Measurements from ENCODE around the gene NHP2. TPM values are rescaled to one million over a fixed set of nuclear protein-coding genes. Genes with fewer than 3 reads are reported as not detected.

NHP2 gene
- total and polyA plus RNA-seq, 2 experiments from 2014 or later, result 435 to 455 TPM

DNA sequence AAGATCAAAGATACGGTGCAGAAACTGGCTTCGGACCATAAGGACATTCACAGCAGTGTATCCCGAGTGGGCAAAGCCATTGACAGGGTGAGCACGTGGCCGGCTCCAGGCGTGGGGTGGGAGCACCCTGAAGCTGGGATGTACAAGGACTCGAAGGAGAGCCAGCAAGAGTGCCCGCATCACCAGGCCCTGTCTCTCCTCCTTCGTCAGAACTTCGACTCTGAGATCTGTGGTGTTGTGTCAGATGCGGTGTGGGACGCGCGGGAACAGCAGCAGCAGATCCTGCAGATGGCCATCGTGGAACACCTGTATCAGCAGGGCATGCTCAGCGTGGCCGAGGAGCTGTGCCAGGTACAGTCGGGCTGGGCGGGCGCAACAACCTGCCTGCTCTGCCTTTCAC, 11.0 kb downstream of the NHP2 start:
- peaks cover 71% of the 10 kb centered on the region for H3K36me3 ChIP-seq (ENCODE audit: insufficient read depth)
- ATAC-seq, result no peak

DNA sequence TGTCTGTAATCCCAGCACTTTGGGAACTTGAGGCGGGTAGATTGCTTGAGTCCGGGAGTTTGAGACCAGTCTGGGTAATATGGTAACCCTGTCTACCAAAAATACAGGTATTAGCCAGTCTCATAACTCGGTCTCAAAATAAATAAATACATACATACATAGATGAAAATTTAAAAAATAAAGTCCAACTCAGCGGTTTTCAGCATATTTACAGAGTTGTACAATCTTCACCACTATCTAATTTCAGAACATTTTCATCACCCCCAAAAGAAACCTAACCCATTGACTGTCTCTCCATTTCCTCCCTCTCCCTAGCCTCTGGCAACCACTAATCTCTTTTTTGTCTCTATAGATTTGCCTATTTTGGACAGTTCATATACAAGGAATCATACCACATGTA, 12.1 kb downstream of the NHP2 start:
- H3K27me3 Mint-ChIP-seq (ENCODE audit: insufficient read depth, low read depth, poor library complexity), result peaks cover 6% of the 10 kb centered on the region
- H3K4me1 ChIP-seq (ENCODE audit: insufficient read depth), result no peaks in the 10 kb centered on the region
- H3K9me3 Mint-ChIP-seq, result no peaks in the 10 kb centered on the region
- peaks cover 7% of the 10 kb centered on the region for H3K79me2 ChIP-seq (replicated peaks; ENCODE audit: insufficient read depth)
- no peak overlapping the region for H3K4me3 Mint-ChIP-seq
- H3K4me3 ChIP-seq, result no peak overlapping the region
- H3K36me3 ChIP-seq (ENCODE audit: insufficient read depth), result peaks cover 66% of the 10 kb centered on the region
- peaks cover 29% of the 10 kb centered on the region for H3F3A ChIP-seq (replicated peaks; ENCODE audit: low read depth)
- no peak for DNase-seq (ENCODE audit: low spot score)
- H3K9me2 ChIP-seq (ENCODE audit: insufficient read depth), result no peaks in the 10 kb centered on the region
- H3K27ac Mint-ChIP-seq, result peak overlapping the region; percentile 43; the same call in 1 of the 2 replicates
- H4K20me1 ChIP-seq (replicated peaks; ENCODE audit: insufficient read depth), result peaks cover 17% of the 10 kb centered on the region; the same call in 1 of the 2 replicates
- no peaks in the 10 kb centered on the region for H3K27me3 ChIP-seq (ENCODE audit: insufficient read depth)
- no peak overlapping the region for H3K4me2 ChIP-seq
- peaks cover 93% of the 10 kb centered on the region for H3K36me3 Mint-ChIP-seq (ENCODE audit: low read depth)
- H2AFZ ChIP-seq, result no peak overlapping the region
- ATAC-seq, result no peak
- H3K4me1 Mint-ChIP-seq, result peaks cover 7% of the 10 kb centered on the region
- H3K27ac ChIP-seq (ENCODE audit: low read depth), result 0 out of 2 replicates have a peak overlapping the region, but pooled peaks have one; percentile 50
- TF ChIP-seq STAT1 (IDR thresholded peaks at IDR 0.05; ENCODE audit: unreplicated experiment) (no peak), EZH2phosphoT487 (IDR thresholded peaks at IDR 0.05; ENCODE audit: unreplicated experiment) (no peak), NANOG (IDR thresholded peaks at IDR 0.05; ENCODE audit: borderline replicate concordance) (no peak), EZH2 (IDR thresholded peaks at IDR 0.05; ENCODE audit: low read depth, unreplicated experiment) (no peak), JUNB (IDR thresholded peaks at IDR 0.05; ENCODE audit: unreplicated experiment) (no peak), ZNF114 (CRISPR knock-in tag; IDR thresholded peaks at IDR 0.05) (no peak), POLR2AphosphoS5 (IDR thresholded peaks at IDR 0.05; ENCODE audit: low read depth) (no peak), CTCF (conservative IDR thresholded peaks at IDR 0.05; ENCODE audit: low read depth in 2 of 2) (no peak)
- TF ChIP-seq, protein P1, sequence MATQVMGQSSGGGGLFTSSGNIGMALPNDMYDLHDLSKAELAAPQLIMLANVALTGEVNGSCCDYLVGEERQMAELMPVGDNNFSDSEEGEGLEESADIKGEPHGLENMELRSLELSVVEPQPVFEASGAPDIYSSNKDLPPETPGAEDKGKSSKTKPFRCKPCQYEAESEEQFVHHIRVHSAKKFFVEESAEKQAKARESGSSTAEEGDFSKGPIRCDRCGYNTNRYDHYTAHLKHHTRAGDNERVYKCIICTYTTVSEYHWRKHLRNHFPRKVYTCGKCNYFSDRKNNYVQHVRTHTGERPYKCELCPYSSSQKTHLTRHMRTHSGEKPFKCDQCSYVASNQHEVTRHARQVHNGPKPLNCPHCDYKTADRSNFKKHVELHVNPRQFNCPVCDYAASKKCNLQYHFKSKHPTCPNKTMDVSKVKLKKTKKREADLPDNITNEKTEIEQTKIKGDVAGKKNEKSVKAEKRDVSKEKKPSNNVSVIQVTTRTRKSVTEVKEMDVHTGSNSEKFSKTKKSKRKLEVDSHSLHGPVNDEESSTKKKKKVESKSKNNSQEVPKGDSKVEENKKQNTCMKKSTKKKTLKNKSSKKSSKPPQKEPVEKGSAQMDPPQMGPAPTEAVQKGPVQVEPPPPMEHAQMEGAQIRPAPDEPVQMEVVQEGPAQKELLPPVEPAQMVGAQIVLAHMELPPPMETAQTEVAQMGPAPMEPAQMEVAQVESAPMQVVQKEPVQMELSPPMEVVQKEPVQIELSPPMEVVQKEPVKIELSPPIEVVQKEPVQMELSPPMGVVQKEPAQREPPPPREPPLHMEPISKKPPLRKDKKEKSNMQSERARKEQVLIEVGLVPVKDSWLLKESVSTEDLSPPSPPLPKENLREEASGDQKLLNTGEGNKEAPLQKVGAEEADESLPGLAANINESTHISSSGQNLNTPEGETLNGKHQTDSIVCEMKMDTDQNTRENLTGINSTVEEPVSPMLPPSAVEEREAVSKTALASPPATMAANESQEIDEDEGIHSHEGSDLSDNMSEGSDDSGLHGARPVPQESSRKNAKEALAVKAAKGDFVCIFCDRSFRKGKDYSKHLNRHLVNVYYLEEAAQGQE (IDR thresholded peaks at IDR 0.05; ENCODE audit: unreplicated experiment), result no peak
- TF ChIP-seq, protein P2, sequence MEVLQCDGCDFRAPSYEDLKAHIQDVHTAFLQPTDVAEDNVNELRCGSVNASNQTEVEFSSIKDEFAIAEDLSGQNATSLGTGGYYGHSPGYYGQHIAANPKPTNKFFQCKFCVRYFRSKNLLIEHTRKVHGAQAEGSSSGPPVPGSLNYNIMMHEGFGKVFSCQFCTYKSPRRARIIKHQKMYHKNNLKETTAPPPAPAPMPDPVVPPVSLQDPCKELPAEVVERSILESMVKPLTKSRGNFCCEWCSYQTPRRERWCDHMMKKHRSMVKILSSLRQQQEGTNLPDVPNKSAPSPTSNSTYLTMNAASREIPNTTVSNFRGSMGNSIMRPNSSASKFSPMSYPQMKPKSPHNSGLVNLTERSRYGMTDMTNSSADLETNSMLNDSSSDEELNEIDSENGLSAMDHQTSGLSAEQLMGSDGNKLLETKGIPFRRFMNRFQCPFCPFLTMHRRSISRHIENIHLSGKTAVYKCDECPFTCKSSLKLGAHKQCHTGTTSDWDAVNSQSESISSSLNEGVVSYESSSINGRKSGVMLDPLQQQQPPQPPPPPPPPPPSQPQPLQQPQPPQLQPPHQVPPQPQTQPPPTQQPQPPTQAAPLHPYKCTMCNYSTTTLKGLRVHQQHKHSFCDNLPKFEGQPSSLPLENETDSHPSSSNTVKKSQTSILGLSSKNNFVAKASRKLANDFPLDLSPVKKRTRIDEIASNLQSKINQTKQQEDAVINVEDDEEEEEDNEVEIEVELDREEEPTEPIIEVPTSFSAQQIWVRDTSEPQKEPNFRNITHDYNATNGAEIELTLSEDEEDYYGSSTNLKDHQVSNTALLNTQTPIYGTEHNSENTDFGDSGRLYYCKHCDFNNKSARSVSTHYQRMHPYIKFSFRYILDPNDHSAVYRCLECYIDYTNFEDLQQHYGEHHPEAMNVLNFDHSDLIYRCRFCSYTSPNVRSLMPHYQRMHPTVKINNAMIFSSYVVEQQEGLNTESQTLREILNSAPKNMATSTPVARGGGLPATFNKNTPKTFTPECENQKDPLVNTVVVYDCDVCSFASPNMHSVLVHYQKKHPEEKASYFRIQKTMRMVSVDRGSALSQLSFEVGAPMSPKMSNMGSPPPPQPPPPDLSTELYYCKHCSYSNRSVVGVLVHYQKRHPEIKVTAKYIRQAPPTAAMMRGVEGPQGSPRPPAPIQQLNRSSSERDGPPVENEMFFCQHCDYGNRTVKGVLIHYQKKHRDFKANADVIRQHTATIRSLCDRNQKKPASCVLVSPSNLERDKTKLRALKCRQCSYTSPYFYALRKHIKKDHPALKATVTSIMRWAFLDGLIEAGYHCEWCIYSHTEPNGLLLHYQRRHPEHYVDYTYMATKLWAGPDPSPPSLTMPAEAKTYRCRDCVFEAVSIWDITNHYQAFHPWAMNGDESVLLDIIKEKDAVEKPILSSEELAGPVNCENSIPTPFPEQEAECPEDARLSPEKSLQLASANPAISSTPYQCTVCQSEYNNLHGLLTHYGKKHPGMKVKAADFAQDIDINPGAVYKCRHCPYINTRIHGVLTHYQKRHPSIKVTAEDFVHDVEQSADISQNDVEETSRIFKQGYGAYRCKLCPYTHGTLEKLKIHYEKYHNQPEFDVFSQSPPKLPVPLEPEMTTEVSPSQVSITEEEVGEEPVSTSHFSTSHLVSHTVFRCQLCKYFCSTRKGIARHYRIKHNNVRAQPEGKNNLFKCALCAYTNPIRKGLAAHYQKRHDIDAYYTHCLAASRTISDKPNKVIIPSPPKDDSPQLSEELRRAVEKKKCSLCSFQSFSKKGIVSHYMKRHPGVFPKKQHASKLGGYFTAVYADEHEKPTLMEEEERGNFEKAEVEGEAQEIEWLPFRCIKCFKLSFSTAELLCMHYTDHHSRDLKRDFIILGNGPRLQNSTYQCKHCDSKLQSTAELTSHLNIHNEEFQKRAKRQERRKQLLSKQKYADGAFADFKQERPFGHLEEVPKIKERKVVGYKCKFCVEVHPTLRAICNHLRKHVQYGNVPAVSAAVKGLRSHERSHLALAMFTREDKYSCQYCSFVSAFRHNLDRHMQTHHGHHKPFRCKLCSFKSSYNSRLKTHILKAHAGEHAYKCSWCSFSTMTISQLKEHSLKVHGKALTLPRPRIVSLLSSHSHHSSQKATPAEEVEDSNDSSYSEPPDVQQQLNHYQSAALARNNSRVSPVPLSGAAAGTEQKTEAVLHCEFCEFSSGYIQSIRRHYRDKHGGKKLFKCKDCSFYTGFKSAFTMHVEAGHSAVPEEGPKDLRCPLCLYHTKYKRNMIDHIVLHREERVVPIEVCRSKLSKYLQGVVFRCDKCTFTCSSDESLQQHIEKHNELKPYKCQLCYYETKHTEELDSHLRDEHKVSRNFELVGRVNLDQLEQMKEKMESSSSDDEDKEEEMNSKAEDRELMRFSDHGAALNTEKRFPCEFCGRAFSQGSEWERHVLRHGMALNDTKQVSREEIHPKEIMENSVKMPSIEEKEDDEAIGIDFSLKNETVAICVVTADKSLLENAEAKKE (CRISPR knock-in tag; IDR thresholded peaks at IDR 0.05), result no peak

More for the DNA sequence above, 11.0 kb downstream of the NHP2 start:
- no peak overlapping the region for H3K4me2 ChIP-seq
- TF ChIP-seq JUNB (IDR thresholded peaks at IDR 0.05; ENCODE audit: unreplicated experiment), result no peak
- TF ChIP-seq POLR2AphosphoS5 (IDR thresholded peaks at IDR 0.05; ENCODE audit: low read depth), result 0 out of 2 replicates have a peak, but pooled peaks have one; percentile 6
- no peaks in the 10 kb centered on the region for H3K4me1 ChIP-seq (ENCODE audit: insufficient read depth)
- peaks cover 13% of the 10 kb centered on the region for H4K20me1 ChIP-seq (replicated peaks; ENCODE audit: insufficient read depth)
- no peak overlapping the region for H3K27ac ChIP-seq (ENCODE audit: low read depth)
- DNase-seq (ENCODE audit: low spot score), result no peak
- H3K9me2 ChIP-seq (ENCODE audit: insufficient read depth), result no peaks in the 10 kb centered on the region
- peaks cover 3% of the 10 kb centered on the region for H3K79me2 ChIP-seq (replicated peaks; ENCODE audit: insufficient read depth)
- peaks cover 4% of the 10 kb centered on the region for H3K4me1 Mint-ChIP-seq
- H3K4me3 Mint-ChIP-seq, result no peak overlapping the region
- 0 out of 2 replicates have a peak overlapping the region, but pooled peaks have one; percentile 51 for H3K27ac Mint-ChIP-seq
- H3K9me3 Mint-ChIP-seq, result no peaks in the 10 kb centered on the region
- H3K4me3 ChIP-seq, result no peak overlapping the region
- H2AFZ ChIP-seq, result no peak overlapping the region
- peaks cover 93% of the 10 kb centered on the region for H3K36me3 Mint-ChIP-seq (ENCODE audit: low read depth)
- H3F3A ChIP-seq (replicated peaks; ENCODE audit: low read depth), result peaks cover 32% of the 10 kb centered on the region
- no peaks in the 10 kb centered on the region for H3K27me3 ChIP-seq (ENCODE audit: insufficient read depth)
- H3K27me3 Mint-ChIP-seq (ENCODE audit: insufficient read depth, low read depth, poor library complexity), result peaks cover 10% of the 10 kb centered on the region
